SK-N-SH (cell line): ENCODE measurements around the gene MME.

ENCODE experiments used
- CTCF ChIP-seq: fragments of 200-600 bp; sonication (generic); IDR thresholded peaks from 2 replicates; pipeline ENCODE4 v1.6.1; 2017; ENCODE audit warnings: antibody characterized with exemption, mild to moderate bottlenecking, moderate library complexity
- EP300 ChIP-seq, 2 experiments: IDR thresholded peaks; 2 replicates each; pipeline versions ENCODE4 v1.4.0 to v1.6.1; 2012; ENCODE audit warnings: borderline replicate concordance in 1 of 2, low read depth in 1 of 2, low read length in 1 of 2
- EZH2phosphoT487 ChIP-seq: fragments of 200-600 bp; sonication (generic); IDR thresholded peaks from 2 replicates; pipeline ENCODE4 v1.6.1; 2017; ENCODE audit warnings: low read depth, mixed run types, mild to moderate bottlenecking, antibody characterized with exemption, moderate library complexity, borderline replicate concordance
- GABPA ChIP-seq: IDR thresholded peaks from 2 replicates; pipeline ENCODE4 v1.4.0; 2012; ENCODE audit warnings: low read depth, mild to moderate bottlenecking
- JUND ChIP-seq: IDR thresholded peaks from 2 replicates; pipeline ENCODE4 v1.4.0; 2012
- MXI1 ChIP-seq: IDR thresholded peaks from 2 replicates; pipeline ENCODE4 v1.6.1; 2012; ENCODE audit warnings: mild to moderate bottlenecking, low read depth, low read length, improper control_type of control experiment
- POLR2AphosphoS5 ChIP-seq: IDR thresholded peaks from 2 replicates; pipeline ENCODE4 v1.6.1; 2012; ENCODE audit warnings: low read depth, low read length
- RAD21 ChIP-seq: IDR thresholded peaks from 2 replicates; pipeline ENCODE4 v1.6.1; 2012; ENCODE audit warnings: mild to moderate bottlenecking, low read length
- SMC3 ChIP-seq: IDR thresholded peaks from 2 replicates; pipeline ENCODE4 v1.6.1; 2012; ENCODE audit warnings: low read depth, low read length, improper control_type of control experiment
- TCF12 ChIP-seq: IDR thresholded peaks from 2 replicates; pipeline ENCODE4 v1.4.0; 2012
- TEAD4 ChIP-seq: IDR thresholded peaks from 2 replicates; pipeline ENCODE4 v1.4.0; 2012; ENCODE audit warnings: mild to moderate bottlenecking, borderline replicate concordance; ENCODE audit not compliant: insufficient read depth
- USF2 ChIP-seq: fragments of 150-350 bp; IDR thresholded peaks from 2 replicates; pipeline ENCODE4 v1.6.1; 2017; ENCODE audit warnings: antibody characterized with exemption, low read length, low read depth, borderline replicate concordance
- TF ChIP-seq, protein P1 (sequence below): IDR thresholded peaks from 2 replicates; pipeline ENCODE4 v1.6.1; 2012; ENCODE audit warnings: mild to moderate bottlenecking, low read depth, low read length, moderate library complexity
- TF ChIP-seq, protein P2 (sequence below): IDR thresholded peaks from 2 replicates; pipeline ENCODE4 v1.4.0; 2012; ENCODE audit warnings: low read depth

DNA sequence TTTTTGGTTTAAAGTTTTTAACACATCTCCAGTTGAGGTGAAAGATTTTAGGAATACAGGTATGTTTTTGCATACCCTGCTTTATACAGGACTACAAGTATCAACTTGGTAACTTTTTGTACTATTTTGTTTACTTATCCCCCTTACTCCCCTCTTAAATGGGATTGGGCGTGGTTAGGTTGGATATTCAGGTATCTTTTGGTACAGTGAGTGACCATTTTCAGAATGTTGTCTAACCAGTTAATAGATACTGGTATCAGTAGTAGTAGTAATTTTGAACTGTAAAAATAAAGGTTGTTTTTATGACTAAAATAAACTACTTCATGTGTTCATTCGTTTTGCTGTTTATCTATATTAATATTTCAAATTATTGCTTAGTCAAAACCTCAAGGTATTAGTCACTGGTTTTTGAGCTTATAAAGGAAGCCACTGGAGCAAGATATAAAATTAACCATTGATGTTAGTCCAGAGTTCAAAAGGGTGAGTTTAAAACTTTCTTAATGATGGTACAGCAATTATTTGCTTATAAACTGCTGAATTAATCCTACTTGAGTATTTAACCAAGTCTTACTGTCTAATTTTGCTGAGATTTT lies 3.3 kb downstream of the MME start:
- TF ChIP-seq TEAD4 (no peak), CTCF (no peak), POLR2AphosphoS5 (no peak), EZH2phosphoT487 (no peak), SMC3 (no peak), GABPA (no peak), USF2 (no peak), MXI1 (no peak), EP300 (IDR thresholded peaks at IDR 0.05; ENCODE audit: borderline replicate concordance in 1 of 2, low read depth in 1 of 2, low read length in 1 of 2) (no peak), TCF12 (no peak), RAD21 (no peak), JUND (0 out of 2 replicates have a peak, but pooled peaks have one; percentile 9)
- TF ChIP-seq, protein P1, sequence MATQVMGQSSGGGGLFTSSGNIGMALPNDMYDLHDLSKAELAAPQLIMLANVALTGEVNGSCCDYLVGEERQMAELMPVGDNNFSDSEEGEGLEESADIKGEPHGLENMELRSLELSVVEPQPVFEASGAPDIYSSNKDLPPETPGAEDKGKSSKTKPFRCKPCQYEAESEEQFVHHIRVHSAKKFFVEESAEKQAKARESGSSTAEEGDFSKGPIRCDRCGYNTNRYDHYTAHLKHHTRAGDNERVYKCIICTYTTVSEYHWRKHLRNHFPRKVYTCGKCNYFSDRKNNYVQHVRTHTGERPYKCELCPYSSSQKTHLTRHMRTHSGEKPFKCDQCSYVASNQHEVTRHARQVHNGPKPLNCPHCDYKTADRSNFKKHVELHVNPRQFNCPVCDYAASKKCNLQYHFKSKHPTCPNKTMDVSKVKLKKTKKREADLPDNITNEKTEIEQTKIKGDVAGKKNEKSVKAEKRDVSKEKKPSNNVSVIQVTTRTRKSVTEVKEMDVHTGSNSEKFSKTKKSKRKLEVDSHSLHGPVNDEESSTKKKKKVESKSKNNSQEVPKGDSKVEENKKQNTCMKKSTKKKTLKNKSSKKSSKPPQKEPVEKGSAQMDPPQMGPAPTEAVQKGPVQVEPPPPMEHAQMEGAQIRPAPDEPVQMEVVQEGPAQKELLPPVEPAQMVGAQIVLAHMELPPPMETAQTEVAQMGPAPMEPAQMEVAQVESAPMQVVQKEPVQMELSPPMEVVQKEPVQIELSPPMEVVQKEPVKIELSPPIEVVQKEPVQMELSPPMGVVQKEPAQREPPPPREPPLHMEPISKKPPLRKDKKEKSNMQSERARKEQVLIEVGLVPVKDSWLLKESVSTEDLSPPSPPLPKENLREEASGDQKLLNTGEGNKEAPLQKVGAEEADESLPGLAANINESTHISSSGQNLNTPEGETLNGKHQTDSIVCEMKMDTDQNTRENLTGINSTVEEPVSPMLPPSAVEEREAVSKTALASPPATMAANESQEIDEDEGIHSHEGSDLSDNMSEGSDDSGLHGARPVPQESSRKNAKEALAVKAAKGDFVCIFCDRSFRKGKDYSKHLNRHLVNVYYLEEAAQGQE, result no peak
- TF ChIP-seq, protein P2, sequence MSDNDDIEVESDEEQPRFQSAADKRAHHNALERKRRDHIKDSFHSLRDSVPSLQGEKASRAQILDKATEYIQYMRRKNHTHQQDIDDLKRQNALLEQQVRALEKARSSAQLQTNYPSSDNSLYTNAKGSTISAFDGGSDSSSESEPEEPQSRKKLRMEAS, result no peak
